ENCODE data around the gene PARP11. TPM values are rescaled to one million over a fixed set of nuclear protein-coding genes. Genes with fewer than 3 reads are reported as not detected.
A peak's percentile ranks its signal among the peaks of the same experiment; 100 is the strongest.

PARP11 gene
- total RNA-seq, 6 experiments from 2014 or later = 2.9 to 7.5 (median 4.9) TPM

DNA sequence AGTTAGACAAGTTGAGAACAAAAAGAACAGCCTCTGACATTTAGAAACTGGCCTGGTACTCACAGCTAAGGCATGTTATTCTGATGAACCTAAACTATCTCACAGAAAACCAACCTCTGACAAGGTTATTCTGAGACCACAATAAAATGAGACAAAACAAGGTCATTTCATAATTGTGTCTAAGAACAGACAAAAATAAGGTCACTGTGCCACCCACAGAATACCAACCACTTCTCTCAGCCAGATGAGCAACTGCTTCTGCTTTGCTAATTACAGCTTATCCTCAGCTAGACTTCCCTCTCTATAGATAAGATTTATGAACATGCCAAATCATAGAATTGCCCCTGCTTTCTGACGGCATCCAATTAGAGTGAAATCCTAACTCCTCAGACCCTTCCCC is 68.1 kb downstream of the PARP11 start:
- ATAC-seq = no peak
- TF ChIP-seq POLR2A (IDR thresholded peaks at IDR 0.05) = no peak
- TF ChIP-seq CTCF (IDR thresholded peaks at IDR 0.05) = no peak
- H3K4me3 ChIP-seq = no peak overlapping the region
- no peak for DNase-seq
- no CpG with 5 or more reads among the region's 1 CpG for WGBS (ENCODE audit: insufficient coverage, low coverage, low lambda C conversion rate, missing lambda C conversion rate)
- H3K36me3 ChIP-seq = no peaks in the 10 kb centered on the region
- no peak overlapping the region for H3K27ac ChIP-seq
- H3K4me1 ChIP-seq = peaks cover 0 to 9% (median 3%) of the 10 kb centered on the region in 4 donors
- intact Hi-C loops (cut with DNase I) = loop anchor here (5.0 to 10.0 kb wide), 2 partner anchors 508 to 510 kb away; no protein-coding TSS in a partner anchor
- no peaks in the 10 kb centered on the region for H3K9me3 ChIP-seq
- no peaks in the 10 kb centered on the region for H3K27me3 ChIP-seq

DNA sequence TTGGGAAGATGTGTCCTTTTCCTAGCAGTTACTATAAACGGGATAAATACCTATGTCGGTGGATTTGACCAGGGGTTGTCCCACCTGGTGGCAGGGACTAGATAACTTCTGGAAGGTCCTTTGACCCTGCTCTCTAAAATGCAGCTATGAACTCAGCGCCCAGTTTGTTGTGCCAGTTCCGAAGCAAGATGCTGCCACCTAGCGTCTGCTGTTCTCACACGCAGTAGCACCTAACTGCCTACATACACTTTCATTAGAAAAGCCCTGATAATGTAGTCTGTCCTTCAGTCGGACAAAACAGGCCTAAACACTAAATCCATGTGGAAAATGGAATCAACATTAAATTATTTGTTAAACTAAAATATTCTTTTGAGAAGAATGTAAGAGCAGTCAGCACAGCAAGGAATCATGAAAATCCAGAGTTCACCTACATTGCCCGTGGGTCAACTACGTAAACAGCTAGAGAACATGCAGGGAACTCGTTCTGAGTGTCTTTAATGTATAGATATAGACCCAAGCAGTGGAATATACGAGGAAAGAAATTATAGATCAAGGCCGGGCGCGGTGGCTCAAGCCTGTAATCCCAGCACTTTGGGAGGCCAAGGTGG is 69.2 kb downstream of the PARP11 start:
- Histone ChIP-seq H3K4me3 (no peak overlapping the region), H3K27ac (no peak overlapping the region), H3K27me3 (no peaks in the 10 kb centered on the region), H3K4me1 (peaks cover 0 to 11% (median 5%) of the 10 kb centered on the region in 4 donors), H3K36me3 (no peaks in the 10 kb centered on the region), H3K9me3 (no peaks in the 10 kb centered on the region)
- TF ChIP-seq CTCF (IDR thresholded peaks at IDR 0.05) (peak; percentile 79 to 91 (median 89)), POLR2A (IDR thresholded peaks at IDR 0.05) (no peak)
- 36% methylated on average over 13 of the region's 14 CpGs for WGBS (ENCODE audit: insufficient coverage, low coverage, low lambda C conversion rate, missing lambda C conversion rate)
- ATAC-seq (peak; percentile 94 to 98 (median 96)), DNase-seq (peak; percentile 73 to 85 (median 79))
- intact Hi-C loops (cut with DNase I) = loop anchor here in 1 of 2 donors (10.0 kb wide), 1 partner anchor 509 kb away; no protein-coding TSS in a partner anchor

GRCh38 chr12:3802721-3803120 is 70.5 kb downstream of the PARP11 start:
- TF ChIP-seq POLR2A (IDR thresholded peaks at IDR 0.05) (no peak), CTCF (IDR thresholded peaks at IDR 0.05) (no peak)
- DNase-seq (peak in 1 of 3 donors; percentile 60), ATAC-seq (peak; percentile 14 to 49 (median 30))
- Histone ChIP-seq H3K9me3 (no peaks in the 10 kb centered on the region), H3K27me3 (no peaks in the 10 kb centered on the region), H3K27ac (no peak overlapping the region), H3K4me1 (peaks cover 0 to 24% (median 5%) of the 10 kb centered on the region in 4 donors), H3K36me3 (no peaks in the 10 kb centered on the region), H3K4me3 (no peak overlapping the region)
- intact Hi-C loops (cut with DNase I) = loop anchor here in 1 of 2 donors (10.0 kb wide), 1 partner anchor 508 kb away; no protein-coding TSS in a partner anchor
- WGBS (ENCODE audit: insufficient coverage, low coverage, low lambda C conversion rate, missing lambda C conversion rate) = 31% methylated on average over 5 of the region's 5 CpGs

DNA sequence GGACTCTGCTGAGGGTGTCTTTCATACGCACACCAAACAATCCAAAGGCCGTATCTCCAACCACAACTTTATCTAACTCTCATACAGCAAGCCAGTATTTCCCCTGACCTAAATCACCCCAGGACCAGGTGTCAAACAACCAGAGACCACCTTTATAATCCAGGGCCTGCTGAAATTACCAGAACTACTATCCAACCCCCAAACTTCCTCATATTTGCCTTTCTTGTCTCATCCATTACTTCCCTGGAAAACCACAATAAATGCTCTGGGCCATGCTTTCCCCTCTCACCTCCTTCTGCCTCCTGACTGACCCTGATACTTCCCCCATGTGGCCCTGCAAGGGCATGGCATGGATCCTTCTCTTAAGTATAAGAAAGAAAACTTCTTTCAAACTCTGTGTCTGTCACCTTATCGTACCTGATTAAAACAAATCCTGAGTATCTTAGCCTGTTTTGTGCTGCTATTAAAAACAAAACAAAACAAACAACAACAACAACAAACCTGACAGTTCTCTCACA is 75.6 kb downstream of the PARP11 start:
- H3K4me3 ChIP-seq = no peak overlapping the region
- intact Hi-C loops (cut with DNase I) = no loop called here
- H3K9me3 ChIP-seq = no peaks in the 10 kb centered on the region
- peaks cover 0 to 42% (median 15%) of the 10 kb centered on the region in 4 donors for H3K4me1 ChIP-seq
- DNase-seq (no peak), ATAC-seq (no peak)
- no peak overlapping the region for H3K27ac ChIP-seq
- 66% methylated on average over 3 of the region's 3 CpGs for WGBS (ENCODE audit: insufficient coverage, low coverage, low lambda C conversion rate, missing lambda C conversion rate)
- no peaks in the 10 kb centered on the region for H3K27me3 ChIP-seq
- TF ChIP-seq POLR2A (IDR thresholded peaks at IDR 0.05) (no peak), CTCF (IDR thresholded peaks at IDR 0.05) (no peak)
- H3K36me3 ChIP-seq = no peaks in the 10 kb centered on the region

Data from right lobe of liver (tissue), 6 donors.